Astrocyte (in vitro differentiated cells and primary cell): ENCODE data around the gene C2orf76. TPM values are rescaled to one million over a fixed set of nuclear protein-coding genes. Genes with fewer than 3 reads are reported as not detected.
A peak's percentile ranks its signal among the peaks of the same experiment; 100 is the strongest.
"Not testable (repeated sequence)": the region's sequence is repeated elsewhere in the genome, so short reads cannot be mapped to it uniquely, and the experiment has no call there.

Experiments
- DNase-seq: peaks from one replicate; pipeline ENCODE4 v3.0.0-alpha.2; 2010; ENCODE audit warnings: low read depth
- FAIRE-seq: peaks from 2 replicates; lab custom pipeline; 2011; peaks lifted over from hg19 to GRCh38; lab: Jason Lieb, UNC
- H2AFZ ChIP-seq: 2 replicates; pipeline ENCODE4 v1.6.0; 2012; ENCODE audit warnings: low read depth, low read length, inconsistent platforms
- H3K27ac ChIP-seq: 2 replicates; pipeline ENCODE4 v1.5.1; 2011; ENCODE audit warnings: low read depth, low read length, inconsistent platforms
- H3K27me3 ChIP-seq: 2 replicates; pipeline ENCODE4 v1.6.0; 2011; ENCODE audit warnings: low read length, inconsistent platforms; ENCODE audit not compliant: insufficient read depth
- H3K36me3 ChIP-seq: 2 replicates; pipeline ENCODE4 v1.5.1; 2011; ENCODE audit warnings: low read length, inconsistent platforms; ENCODE audit not compliant: insufficient read depth
- H3K4me1 ChIP-seq: 2 replicates; pipeline ENCODE4 v1.5.1; 2011; ENCODE audit warnings: low read length, inconsistent platforms; ENCODE audit not compliant: insufficient read depth
- H3K4me2 ChIP-seq: 2 replicates; pipeline ENCODE4 v1.6.0; 2012; ENCODE audit warnings: low read length, inconsistent platforms
- H3K4me3 ChIP-seq: 2 replicates; pipeline ENCODE4 v1.5.1; 2011; ENCODE audit warnings: low read depth, mild to moderate bottlenecking, low read length, inconsistent platforms; ENCODE audit not compliant: insufficient read depth
- H3K79me2 ChIP-seq: 2 replicates; pipeline ENCODE4 v1.6.0; 2012; ENCODE audit warnings: mild to moderate bottlenecking, low read length, inconsistent platforms; ENCODE audit not compliant: insufficient read depth
- H3K9ac ChIP-seq: 2 replicates; pipeline ENCODE4 v1.6.0; 2012; ENCODE audit warnings: mild to moderate bottlenecking, low read length, inconsistent platforms
- H3K9me3 ChIP-seq: 2 replicates; pipeline ENCODE4 v1.5.1; 2012; ENCODE audit warnings: low read depth, mild to moderate bottlenecking, low read length, inconsistent platforms; ENCODE audit not compliant: insufficient read depth
- H4K20me1 ChIP-seq: 2 replicates; pipeline ENCODE4 v1.6.0; 2012; ENCODE audit warnings: low read length, inconsistent platforms; ENCODE audit not compliant: insufficient read depth
- H3K27ac Mint-ChIP-seq: one replicate; pipeline ENCODE4 v1.8.0; 2021; ENCODE audit warnings: mild to moderate bottlenecking, mixed read lengths; ENCODE audit not compliant: unreplicated experiment
- H3K27me3 Mint-ChIP-seq: one replicate; pipeline ENCODE4 v1.8.0; 2021; ENCODE audit warnings: low read depth, mixed read lengths; ENCODE audit not compliant: unreplicated experiment
- H3K36me3 Mint-ChIP-seq: one replicate; pipeline ENCODE4 v1.8.0; 2021; ENCODE audit warnings: low read depth, mixed read lengths; ENCODE audit not compliant: unreplicated experiment
- H3K4me1 Mint-ChIP-seq: one replicate; pipeline ENCODE4 v1.8.0; 2021; ENCODE audit warnings: low read depth, mixed read lengths; ENCODE audit not compliant: unreplicated experiment
- H3K4me3 Mint-ChIP-seq: one replicate; pipeline ENCODE4 v1.8.0; 2021; ENCODE audit warnings: mild to moderate bottlenecking, moderate library complexity, mixed read lengths; ENCODE audit not compliant: unreplicated experiment
- H3K9me3 Mint-ChIP-seq: one replicate; pipeline ENCODE4 v1.8.0; 2021; ENCODE audit warnings: mild to moderate bottlenecking, mixed read lengths; ENCODE audit not compliant: unreplicated experiment
- EZH2 ChIP-seq: IDR thresholded peaks from 2 replicates; pipeline ENCODE4 v1.6.1; 2012; ENCODE audit warnings: mild to moderate bottlenecking, low read length, inconsistent platforms; ENCODE audit not compliant: insufficient read depth
- total RNA-seq: library from RNA; stranded (reverse); gene quantifications from 2 replicates; pipeline ENCODE4 v1.2.1, GENCODE V29; 2021
- TF ChIP-seq, protein P1 (sequence below): IDR thresholded peaks from 2 replicates; pipeline ENCODE4 v1.5.1; 2011; ENCODE audit warnings: low read depth, mild to moderate bottlenecking, inconsistent platforms, low read length, moderate library complexity; ENCODE audit not compliant: insufficient read depth

Gene C2orf76
- total RNA-seq, 1 donor from 2014 or later, result 9.2 TPM

GRCh38 chr2:119377294-119377992, 10.8 kb upstream of the C2orf76 start:
- no peaks in the 10 kb centered on the region for H3K9me3 ChIP-seq
- H3K79me2 ChIP-seq, result no peaks in the 10 kb centered on the region
- TF ChIP-seq, protein P1, sequence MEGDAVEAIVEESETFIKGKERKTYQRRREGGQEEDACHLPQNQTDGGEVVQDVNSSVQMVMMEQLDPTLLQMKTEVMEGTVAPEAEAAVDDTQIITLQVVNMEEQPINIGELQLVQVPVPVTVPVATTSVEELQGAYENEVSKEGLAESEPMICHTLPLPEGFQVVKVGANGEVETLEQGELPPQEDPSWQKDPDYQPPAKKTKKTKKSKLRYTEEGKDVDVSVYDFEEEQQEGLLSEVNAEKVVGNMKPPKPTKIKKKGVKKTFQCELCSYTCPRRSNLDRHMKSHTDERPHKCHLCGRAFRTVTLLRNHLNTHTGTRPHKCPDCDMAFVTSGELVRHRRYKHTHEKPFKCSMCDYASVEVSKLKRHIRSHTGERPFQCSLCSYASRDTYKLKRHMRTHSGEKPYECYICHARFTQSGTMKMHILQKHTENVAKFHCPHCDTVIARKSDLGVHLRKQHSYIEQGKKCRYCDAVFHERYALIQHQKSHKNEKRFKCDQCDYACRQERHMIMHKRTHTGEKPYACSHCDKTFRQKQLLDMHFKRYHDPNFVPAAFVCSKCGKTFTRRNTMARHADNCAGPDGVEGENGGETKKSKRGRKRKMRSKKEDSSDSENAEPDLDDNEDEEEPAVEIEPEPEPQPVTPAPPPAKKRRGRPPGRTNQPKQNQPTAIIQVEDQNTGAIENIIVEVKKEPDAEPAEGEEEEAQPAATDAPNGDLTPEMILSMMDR, result no peak
- TF ChIP-seq EZH2, result no peak
- H3K27ac Mint-ChIP-seq, result no peak overlapping the region
- peak overlapping the region; percentile 29 for H3K4me3 Mint-ChIP-seq
- DNase-seq (no peak), FAIRE-seq (no peak)
- H3K9ac ChIP-seq, result no peak overlapping the region
- no peak overlapping the region for H3K27ac ChIP-seq
- H3K4me3 ChIP-seq, result no peak overlapping the region
- H3K27me3 Mint-ChIP-seq, result peaks cover 12% of the 10 kb centered on the region
- H4K20me1 ChIP-seq, result no peaks in the 10 kb centered on the region
- H3K4me1 Mint-ChIP-seq, result peaks cover 6% of the 10 kb centered on the region
- peaks cover 11% of the 10 kb centered on the region for H3K9me3 Mint-ChIP-seq
- no peak overlapping the region for H3K4me2 ChIP-seq
- H3K36me3 Mint-ChIP-seq, result peaks cover 23% of the 10 kb centered on the region
- H3K27me3 ChIP-seq, result no peaks in the 10 kb centered on the region
- H3K4me1 ChIP-seq, result no peaks in the 10 kb centered on the region
- peaks cover 8% of the 10 kb centered on the region for H3K36me3 ChIP-seq
- no peak overlapping the region for H2AFZ ChIP-seq

DNA sequence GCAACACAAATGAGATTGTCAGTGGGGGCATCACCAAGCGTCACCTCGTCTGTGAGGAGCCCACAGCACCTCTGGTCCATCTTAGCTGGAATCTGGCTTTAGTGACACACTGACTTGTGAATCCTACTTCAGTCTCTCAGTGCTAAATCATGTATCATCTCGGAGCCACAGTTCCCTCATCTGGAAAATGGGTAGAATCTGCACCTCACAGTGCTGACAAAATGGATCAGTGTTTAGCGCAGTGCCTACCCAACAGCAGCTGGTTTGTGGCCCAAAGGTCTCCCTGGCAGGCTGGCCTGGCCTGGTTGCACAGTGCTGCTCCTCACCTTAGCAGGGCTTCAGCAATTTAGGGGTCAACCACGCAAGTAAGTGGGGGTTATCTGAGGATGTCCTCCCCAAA, 10.2 kb upstream of the C2orf76 start:
- H3K36me3 ChIP-seq, result peaks cover 14% of the 10 kb centered on the region
- no peak for DNase-seq
- Mint-ChIP-seq H3K9me3 (peaks cover 11% of the 10 kb centered on the region), H3K27me3 (peaks cover 12% of the 10 kb centered on the region), H3K4me3 (no peak overlapping the region), H3K4me1 (peaks cover 6% of the 10 kb centered on the region), H3K27ac (no peak overlapping the region), H3K36me3 (peaks cover 27% of the 10 kb centered on the region)
- no peak overlapping the region for H3K27ac ChIP-seq
- no peaks in the 10 kb centered on the region for H3K27me3 ChIP-seq
- H4K20me1 ChIP-seq, result no peaks in the 10 kb centered on the region
- H3K9ac ChIP-seq, result no peak overlapping the region
- no peaks in the 10 kb centered on the region for H3K4me1 ChIP-seq
- H3K4me2 ChIP-seq, result no peak overlapping the region
- TF ChIP-seq, protein P1, result no peak
- no peak for TF ChIP-seq EZH2
- no peak for FAIRE-seq
- no peak overlapping the region for H2AFZ ChIP-seq
- H3K79me2 ChIP-seq, result no peaks in the 10 kb centered on the region
- no peaks in the 10 kb centered on the region for H3K9me3 ChIP-seq
- H3K4me3 ChIP-seq, result no peak overlapping the region

- peaks cover 31% of the 10 kb centered on the region for H3K36me3 Mint-ChIP-seq
- H3K4me2 ChIP-seq, H3K79me2 ChIP-seq, H3K4me1 ChIP-seq, H3K27ac ChIP-seq, H3K4me3 ChIP-seq, H3K9ac ChIP-seq, DNase-seq, H3K4me3 Mint-ChIP-seq, FAIRE-seq, H3K27ac Mint-ChIP-seq, H3K9me3 ChIP-seq, H2AFZ ChIP-seq, H4K20me1 ChIP-seq, H3K27me3 ChIP-seq, H3K4me1 Mint-ChIP-seq: not testable (repeated sequence)
- H3K36me3 ChIP-seq, result peaks cover 18% of the 10 kb centered on the region
- H3K27me3 Mint-ChIP-seq, result peaks cover 11% of the 10 kb centered on the region
- peaks cover 11% of the 10 kb centered on the region for H3K9me3 Mint-ChIP-seq
These were observed 9.8 kb upstream of the C2orf76 start for GRCh38 chr2:119376406-119376805.

DNA sequence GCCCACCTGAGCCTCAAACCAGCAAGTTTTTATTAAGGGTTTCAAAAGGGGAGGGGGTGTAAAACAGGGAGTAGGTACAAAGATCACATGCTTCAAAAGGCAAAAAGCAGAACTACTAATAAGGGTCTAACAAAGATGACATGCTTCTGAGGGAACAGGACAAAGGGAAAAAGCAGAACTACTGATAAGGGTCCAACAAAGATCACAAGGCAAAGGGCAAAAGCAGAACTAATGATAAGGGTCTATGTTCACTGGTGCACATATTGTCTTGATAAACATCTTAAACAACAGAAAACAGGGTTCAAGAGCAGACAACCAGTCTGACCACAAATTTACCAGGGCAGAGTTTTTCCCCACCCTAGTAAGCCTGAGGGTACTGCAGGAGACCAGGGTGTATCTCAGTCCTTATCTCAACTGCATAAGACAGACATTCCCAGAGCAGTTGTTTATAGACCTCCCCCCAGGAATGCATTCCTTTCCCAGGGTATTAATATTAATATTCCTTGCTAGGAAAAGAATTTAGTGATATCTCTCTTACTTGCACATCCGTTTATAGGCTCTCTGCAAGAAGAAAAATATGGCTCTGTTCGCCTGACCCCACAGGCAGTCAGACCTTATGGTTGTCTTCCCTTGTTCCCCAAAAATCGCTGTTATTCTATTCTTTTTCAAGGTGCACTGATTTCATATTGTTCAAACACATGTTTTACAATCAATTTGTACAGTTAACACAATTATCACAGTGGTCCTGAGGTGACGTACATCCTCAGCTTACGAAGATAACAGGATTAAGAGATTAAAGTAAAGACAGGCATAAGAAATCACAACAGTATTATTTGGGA, 7.5 kb upstream of the C2orf76 start:
- FAIRE-seq, H3K4me3 Mint-ChIP-seq, H3K27ac Mint-ChIP-seq, DNase-seq, H3K4me3 ChIP-seq, H3K4me1 ChIP-seq, H2AFZ ChIP-seq, H3K4me1 Mint-ChIP-seq, H3K27me3 ChIP-seq, H3K4me2 ChIP-seq, H3K79me2 ChIP-seq, H3K27ac ChIP-seq, H3K9me3 ChIP-seq, H3K27me3 Mint-ChIP-seq, H3K9ac ChIP-seq: not testable (repeated sequence)
- Mint-ChIP-seq H3K36me3 (peaks cover 41% of the 10 kb centered on the region), H3K9me3 (peaks cover 11% of the 10 kb centered on the region)
- peaks cover 18% of the 10 kb centered on the region for H4K20me1 ChIP-seq
- H3K36me3 ChIP-seq, result peaks cover 32% of the 10 kb centered on the region
